ENCODE results near the gene EAPP.
"Not testable (repeated sequence)": the region's sequence is repeated elsewhere in the genome, so short reads cannot be mapped to it uniquely, and the experiment has no call there.

EAPP gene

DNA sequence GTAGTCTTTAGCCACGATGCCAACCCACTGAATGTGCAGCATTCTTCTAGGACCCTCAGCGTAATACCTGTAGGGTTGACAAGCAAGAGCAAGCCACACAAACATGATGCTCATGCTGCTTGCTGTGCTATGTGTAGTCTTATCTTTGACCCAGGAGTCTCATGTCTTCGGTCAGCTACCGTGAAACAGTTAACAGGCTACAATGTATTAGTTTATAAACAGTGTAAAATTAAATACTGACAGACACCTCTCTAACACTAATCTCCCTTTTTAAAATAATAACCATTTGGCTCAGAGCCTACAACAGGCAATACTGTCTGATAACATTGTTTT, 1.9 kb downstream of the EAPP start:
- DNase-seq: no peak

DNA sequence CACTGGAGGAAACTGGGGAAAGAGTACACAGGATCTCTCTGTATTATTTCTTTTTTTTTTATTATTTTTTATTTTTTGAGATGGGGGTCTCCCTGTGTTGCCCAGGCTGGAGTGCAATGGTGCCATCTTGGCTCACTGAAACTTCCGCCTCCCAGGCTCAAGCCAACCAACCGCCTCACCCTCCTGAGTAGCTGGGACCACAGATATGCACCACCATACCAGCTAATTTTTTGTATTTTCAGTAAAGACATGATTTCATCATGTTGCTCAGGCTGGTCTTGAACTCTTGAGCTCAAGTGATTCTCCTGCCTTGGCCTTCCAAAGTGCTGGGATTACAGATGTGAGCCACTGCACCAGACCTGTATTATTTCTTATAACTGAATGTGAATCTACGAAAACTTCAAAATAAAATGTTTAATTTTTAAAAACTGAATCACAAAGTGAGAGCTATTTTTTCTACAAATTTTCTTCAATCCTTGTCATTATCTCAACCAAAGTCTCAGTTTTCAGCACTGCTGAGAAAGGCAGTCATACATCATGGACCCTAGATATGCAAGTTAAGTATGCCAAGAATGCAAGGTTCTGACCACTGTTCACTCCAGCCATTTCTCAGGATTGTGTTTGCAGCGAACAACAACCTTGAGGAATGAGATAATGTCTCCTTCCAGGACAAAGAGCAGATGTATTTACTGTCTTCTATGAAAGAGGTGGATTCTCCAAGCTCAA, 2.4 kb downstream of the EAPP start:
- no peak for DNase-seq

DNA sequence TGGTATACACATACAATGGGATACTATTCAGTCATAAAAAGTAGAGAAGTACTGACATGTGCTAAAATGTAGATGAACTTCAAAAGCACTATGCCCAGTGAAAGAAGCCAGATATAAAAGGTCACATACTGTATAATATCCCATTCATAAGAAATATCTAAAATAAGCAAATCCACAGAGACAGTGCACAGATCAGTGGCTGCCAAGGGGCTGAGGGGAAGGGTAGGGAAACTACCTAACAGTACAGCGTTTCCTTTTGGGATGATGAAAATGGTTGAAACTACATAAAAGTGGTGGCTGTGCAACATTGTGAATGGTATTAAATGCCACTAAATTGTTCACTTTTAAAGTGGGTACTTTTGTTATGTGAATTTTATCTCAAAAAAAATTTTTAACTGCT, 11.9 kb downstream of the EAPP start:
- no peak for DNase-seq

DNA sequence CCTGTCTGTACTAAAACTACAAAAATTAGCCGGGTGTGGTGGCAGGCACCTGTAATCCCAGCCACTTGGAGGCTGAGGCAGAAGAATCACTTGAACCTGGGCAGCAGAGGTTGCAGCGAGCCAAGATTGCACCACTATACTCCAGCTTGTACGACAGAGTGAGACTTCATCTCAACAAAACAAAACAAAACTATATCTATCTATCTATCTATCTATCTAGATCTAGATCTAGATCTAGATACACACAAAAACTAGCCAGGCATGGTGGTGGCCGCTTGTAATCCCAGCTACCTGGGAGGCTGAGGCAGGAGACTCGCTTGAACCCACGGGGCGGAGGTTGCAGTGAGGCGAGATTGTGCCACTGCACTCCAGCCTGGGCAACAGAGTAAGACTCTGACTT, 15.3 kb downstream of the EAPP start:
- not testable (repeated sequence) for DNase-seq

DNA sequence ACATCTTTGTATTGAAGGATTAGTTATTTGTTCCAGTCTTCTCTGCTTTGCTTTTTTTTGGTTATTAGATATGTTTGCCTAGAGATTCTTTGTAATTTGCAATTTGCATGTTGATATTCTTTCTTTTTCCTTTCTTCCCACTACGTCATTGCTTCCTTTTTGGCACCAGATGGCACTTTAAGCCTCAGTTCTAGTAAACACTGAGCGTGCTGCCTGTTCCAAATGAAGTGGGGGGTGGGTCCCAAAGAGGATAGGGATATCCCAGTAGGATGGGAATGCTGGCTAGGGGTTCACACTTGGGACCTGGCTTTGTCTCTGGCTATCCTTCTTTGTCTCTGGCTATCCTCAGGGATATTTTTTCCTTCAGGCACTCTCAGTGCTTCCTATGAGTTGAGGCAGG, 17.0 kb downstream of the EAPP start:
- no peak for DNase-seq

DNA sequence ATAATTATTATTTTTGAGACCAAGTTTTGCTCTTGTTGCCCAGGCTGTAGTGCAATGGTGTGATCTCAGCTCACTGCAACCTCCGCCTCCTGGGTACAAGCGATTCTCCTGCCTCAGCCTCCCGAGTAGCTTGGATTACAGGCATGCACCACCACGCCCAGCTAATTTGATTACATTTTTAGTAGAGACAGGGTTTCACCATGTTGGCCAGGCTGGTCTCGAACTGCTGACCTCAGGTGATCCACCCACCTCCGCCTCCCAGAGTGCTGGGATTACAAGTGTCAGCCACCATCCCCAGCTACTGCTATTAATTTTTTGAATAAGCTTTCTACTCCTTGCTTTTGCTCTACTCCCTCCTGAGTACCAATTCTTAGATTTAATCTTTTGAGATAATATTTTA, 18.4 kb downstream of the EAPP start:
- not testable (repeated sequence) for DNase-seq

DNA sequence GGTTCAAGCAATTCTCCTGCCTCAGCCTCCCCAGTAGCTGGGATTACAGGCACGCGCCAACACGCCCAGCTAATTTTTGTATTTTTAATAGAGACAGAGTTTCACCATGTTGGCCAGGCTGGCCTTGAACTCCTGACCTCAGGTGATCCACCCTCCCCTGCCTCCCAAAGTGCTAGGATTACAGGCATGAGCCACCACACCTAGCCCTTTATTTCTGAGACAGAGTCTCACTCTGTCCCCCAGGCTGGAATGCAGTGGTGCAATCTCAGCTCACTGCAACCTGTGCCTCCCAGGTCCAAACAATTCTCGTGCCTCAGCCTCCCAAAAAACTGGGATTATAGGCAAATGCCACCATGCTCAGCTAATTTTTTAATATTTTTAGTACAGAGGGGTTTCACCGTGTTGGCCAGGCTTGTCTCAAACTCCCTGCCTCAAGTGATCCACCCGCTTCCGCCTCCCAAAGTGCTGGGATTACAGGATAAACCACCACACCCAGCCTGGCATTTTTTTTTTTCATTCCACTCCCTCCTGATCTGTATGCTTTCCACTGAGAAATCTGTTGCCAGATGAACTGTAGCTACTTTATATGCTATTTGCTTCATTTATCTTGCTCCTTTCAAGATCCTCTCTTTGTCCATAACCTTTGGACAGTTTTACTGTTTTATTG, 19.1 kb downstream of the EAPP start:
- not testable (repeated sequence) for DNase-seq

DNA sequence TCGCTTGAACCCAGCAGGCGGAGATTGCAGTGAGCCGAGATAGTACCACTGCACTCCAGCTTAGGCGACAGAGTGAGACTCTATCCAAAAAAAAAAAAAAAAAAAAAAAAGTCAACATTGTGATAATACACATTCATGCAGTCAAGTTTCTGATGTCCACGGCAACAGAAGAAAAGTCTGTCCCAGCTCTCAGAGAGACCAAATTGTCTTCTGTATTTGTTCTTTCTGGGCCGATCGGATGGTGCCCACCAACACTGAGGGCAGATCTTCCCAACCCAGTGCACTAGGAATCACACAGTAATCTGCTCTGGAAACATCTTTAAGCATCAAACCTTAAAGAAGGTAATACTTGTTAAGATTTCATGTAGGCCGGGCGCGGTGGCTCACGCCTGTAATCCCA, 31.6 kb downstream of the EAPP start:
- no peak for DNase-seq

DNA sequence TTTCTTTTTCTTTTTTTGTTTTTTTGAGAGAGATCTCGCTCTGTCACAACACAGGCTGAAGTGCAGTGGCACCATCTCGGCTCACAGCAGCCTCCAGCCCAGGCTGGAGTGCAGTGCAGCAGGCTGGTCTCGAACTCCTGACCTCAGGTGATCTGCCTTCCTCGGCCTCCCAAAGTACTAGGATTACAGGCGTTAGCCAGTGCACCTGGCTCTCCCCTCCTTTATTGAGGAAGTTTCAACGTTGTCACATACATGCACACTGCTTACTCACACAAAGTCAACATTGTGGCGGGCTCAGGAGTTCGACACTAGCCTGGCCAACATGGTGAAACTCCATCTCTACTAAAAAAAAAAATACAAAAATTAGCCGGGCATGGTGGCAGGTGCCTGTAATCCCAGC, 32.0 kb downstream of the EAPP start:
- no peak for DNase-seq

DNA sequence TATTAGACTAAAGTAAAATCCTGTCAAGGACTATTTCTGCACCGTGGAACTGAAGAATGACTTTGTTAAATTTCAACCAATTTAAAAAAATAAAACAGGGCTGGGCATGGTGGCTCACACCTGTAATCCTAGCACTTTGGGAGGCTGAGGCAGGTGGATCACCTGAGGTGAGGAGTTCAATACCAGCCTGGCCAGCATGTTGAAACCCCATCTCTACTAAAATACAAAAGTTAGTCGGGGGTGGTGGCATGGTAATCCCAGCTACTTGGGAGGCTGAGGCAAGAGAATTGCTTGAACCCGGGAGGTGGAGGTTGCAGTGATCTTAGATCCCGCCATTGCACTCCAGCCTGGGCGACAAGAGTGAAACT, 34.4 kb downstream of the EAPP start:
- DNase-seq: not testable (repeated sequence)

DNA sequence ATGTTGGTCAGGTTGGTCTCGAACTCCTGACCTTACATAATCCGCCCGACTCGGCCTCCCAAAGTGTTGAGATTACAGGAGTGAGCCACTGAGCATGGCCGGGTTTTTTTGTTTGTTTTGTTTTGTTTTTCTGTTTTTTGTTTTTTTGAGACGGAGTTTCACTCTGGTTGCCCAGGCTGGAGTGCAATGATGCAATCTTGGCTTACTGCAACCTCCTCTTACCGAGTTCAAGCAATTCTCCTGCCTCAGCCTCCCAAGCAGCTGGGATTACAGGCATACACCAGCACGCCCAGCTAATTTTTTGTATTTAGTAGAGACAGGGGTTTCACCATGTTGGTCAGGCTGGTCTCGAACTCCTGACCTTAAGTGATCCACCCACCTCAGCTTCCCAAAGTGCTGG, 35.5 kb downstream of the EAPP start:
- DNase-seq: not testable (repeated sequence)

DNA sequence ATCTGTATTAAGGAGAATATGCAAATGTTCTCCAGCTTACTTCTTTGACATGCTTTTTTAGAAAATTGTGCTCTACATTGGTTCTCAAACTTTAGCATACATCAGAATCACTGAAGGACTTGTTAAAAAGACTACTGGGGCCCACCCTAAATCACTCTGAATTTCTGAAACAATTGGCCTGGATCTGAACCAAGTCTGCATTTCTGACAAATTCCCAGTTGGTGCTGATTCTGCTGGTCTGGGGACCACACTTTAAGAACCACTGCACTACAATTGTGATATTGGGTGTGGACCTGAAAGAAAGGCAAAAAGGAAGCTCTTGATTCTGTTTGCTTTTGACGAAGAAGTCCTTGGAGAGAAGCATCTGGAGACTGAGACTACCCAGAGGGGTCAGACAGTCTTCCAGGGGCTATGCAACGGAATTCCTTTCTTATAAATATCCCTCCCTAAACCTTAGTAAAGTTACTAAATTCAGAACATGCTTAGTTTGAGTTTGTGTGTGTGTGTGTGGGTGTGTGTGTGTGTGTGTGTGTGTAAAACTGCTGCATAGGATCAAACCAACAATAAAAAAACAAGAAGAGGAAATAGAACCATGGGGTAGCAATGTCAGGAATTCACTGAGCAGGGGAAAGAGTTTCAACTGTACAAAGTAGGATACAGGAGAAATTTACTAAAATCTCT, 36.8 kb downstream of the EAPP start:
- no peak for DNase-seq

DNA sequence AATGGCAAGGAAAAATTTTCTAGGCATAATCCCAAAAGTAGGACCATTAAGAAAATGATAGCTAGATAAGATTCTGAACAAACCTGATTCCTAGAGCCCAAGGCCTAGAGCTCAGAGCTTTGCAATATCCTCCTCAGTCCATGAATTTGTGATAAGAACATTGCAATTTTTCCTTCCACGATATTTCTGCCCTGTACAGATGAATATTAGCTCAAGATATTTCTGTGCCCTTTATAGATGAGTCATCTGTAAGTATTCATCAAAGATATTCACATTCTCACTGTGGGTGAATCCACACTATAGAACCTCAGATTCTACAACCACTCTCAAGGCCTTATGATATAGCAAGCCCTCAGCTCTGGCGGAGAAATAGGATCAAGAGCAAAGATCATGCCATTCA, 37.5 kb downstream of the EAPP start:
- DNase-seq: no peak

DNA sequence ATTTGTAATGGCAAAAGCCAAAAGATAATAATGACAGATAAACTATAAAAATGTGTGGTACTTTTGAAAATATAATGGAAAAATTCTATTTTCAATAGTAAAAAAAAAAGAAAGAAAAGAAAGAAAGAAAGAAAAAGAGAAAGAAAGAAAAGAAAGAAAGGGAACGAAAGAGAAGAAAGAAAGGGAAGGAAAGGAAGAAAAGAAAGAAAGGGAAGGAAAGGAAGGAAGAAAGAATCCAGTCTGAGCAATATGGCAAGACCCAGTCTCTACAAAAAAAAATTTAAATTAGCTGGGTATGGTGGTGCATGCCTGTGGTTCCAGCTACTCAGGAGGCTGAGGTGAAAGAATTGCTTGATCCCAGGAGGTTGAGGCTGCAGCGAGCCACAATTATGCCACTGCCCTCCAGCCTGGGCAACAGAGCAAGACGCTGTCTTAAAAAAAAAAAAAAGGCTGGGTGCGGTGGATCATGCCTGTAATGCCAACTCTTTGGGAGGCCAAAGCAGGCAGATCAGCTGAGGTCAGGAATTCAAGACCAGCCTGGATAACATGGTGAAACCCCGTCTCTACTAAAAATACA, 38.4 kb downstream of the EAPP start:
- DNase-seq: no peak

DNA sequence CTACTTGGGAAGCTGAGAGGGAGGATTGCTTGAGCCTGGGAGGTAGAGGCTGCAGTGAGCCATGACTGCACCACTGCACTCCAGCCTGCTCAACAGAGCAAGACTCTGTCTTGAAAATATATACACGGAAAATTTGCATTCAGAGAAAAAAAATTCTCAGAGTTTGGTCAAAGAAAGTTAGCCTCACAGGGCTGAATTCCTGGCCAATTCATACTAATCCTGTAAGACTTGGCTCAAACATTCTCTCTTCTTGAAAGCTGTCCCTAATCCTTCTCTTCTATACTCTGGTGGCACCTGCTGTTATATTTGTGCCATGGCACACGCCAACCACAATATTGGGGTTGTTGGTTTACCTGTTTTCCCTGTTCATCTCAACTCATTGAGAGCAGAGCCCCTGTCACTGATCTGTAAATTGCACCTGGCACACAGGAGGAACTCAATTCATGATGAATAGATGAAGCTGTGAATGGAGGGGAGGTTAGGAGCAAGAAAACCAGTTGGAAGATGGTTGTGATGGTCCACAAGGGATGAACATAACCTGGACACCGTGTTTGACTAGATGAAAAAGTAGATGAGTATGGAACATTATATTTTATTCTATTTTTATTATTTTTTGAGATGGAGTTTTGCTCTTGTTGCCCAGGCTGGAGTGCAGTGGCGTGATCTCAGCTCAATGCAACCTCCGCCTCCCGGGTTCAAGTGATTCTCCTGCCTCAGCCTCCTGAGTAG, 40.7 kb downstream of the EAPP start:
- no peak for DNase-seq

DNA sequence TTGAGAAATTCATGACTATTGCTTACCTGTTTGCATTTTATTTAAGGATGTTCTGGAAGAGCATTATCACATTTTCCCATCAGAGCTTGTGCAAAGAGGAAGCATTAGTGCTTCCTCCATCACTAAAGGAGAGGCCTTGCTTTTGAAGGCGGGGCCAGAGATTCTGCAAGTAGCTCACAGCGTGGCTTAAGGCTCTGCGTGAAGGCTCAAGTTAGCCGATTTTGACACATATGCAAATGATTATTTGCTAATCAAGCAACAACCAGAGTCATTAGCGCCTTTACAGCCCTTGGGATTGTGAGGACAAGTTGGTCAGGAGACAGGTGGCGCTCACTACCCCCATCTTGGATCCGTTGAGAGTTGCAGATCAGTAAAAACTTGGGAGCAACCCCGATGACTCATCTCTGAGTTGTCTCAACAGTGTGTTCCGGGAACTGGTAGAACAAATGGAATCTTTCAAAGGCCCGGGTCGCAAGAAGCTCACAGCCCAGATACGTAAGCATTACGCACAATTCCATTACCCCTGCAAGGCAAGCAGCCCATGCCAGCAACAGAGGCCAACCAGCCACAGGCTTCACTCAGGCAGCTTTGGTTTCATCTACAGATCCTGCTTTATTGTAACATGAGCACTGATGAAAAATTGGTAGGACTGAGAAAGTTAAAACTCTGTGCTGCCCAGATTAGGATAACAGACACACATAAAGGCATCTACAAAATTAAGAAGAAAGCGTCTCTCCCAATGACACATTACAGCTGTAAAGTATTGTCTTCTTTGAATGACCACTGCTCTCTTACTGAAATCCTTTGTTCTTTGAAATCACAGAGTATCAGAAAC, 42.6 kb downstream of the EAPP start:
- no peak for DNase-seq

DNA sequence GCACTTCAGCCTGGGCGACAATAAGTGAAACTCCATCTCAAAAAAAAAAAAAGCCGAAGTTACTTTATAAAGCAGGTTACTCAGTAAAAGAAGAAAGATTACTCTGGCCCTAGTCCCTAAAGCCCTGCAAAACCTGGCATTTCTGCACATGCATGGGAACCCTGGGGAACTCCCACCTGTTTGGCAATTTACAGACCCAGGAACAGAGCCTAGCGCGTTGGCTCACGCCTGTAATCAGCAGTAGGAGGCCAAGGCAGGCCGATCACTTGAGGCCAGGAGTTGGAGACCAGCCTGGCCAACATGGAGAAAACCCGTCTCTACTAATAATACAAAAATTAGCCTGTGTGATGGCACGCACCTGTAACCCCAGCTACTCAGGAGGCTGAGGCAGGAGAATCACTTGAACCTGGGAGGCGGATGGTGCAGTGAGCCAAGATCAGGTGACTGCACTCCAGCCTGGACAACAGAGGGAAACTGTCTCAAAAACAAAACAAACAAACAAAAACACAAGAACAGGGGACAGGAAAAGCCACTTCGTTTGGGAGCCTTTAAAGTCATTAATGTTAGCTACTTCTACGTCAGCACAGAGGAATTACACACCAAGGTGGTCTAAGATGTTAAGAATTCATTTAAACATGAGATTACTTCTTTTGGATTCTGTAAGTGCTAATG, 43.4 kb downstream of the EAPP start:
- DNase-seq: no peak

DNA sequence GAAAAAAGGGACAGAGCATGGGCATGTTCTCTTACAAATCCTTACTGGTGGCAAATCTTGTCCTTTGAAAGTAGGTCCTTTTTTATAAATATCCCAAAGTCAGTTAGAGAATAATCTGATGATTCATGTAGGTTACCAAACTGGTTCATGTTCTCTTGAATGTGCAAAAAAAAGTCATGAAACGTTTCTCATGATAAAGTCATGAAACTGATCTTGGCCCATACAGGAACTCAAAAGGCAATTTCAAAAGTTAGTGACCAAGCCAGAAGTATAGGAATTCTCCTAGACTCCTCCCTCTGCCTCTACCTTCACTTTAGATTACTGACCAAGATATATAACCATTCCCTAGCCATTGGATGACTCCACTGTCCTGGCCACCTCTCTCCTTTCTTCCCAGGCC, 50.2 kb downstream of the EAPP start:
- no peak for DNase-seq

DNA sequence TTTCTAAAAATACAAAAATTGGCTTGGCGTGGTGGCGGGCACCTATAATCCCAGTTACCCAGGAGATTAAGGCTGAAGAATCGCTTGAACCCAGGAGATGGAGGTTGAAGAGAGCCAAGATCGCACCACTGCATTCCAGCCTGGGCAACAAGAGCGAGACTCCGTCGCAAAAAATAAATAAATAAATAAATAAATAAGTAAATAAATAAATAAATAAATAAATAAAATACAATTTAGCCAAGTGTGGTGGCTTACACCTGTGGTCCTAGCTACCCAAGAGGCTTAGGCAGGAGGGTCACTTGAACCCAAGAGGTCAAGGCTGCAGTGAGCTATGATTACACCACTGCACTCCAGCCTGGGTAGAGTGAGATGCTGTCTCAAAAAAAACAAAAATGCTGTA, 51.0 kb downstream of the EAPP start:
- DNase-seq: no peak

DNA sequence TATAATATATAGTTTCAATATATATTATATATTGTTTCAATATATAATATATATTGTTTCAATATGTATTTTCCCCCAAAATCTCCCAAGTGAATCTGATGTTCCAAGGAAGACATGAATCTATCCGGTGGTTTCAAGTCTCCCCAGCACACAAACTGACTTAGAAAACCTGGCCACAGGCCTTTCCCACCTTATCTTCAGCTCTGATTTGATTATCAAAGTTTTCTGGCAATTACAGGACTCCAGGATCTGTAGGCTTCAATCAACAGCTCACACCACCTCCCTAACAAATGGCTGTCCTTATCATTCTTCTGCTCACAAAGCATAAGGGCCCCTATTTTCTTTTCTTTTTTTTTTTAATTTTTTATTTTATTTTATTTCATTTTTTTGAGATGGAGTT, 54.8 kb downstream of the EAPP start:
- no peak for DNase-seq

DNA sequence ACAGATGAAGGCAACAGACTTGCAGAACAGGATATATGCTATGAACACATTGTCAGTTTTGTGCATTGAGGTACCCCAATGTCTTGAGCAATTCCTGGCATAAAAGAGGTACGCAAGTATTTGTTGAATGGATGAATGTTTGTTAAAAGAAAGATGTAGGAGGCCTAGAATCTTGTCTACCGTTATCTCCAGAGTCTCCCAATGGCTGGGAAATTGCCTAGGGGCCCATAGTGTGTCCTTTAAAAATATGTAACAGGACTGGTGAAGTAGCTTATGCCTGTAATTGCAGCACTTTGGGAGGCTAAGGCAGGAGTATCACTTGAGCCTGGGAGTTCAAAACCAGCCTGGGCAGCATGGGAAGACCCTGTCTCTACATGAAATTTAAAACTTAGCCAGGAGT, 57.0 kb downstream of the EAPP start:
- DNase-seq: no peak

DNA sequence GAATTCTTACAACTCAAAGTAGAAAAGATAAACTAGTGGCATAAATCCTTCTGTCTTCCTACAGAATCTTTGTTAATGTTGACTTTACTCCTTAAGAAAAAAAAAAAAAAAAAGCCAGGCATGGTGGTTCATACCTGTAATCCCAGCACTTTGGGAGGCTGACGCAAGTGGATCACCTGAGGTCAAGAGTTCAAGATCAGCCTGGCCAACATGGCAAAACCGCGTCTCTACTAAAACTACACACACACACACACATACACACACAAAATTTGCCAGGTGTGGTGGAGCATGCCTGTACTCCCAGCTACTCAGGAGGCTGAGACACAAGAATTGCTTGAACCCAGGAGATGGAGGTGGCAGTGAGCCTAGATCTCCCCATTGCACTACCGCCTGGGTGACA, 59.8 kb downstream of the EAPP start:
- DNase-seq: no peak
